A549 (cell line): ENCODE measurements around the gene PDGFD.

Experiments used
- CBX8 ChIP-seq: fragments of 200-600 bp; sonication (generic); IDR thresholded peaks from 2 replicates; pipeline ENCODE4 v1.6.1; 2016
- CTCF ChIP-seq: fragments of >200 bp; sonication (Bioruptor Twin); formaldehyde crosslinking; IDR thresholded peaks from 3 replicates; pipeline ENCODE4 v1.5.1; 2016
- EP300 ChIP-seq, 2 experiments: fragments of >200 bp; sonication (Bioruptor Twin); formaldehyde crosslinking; IDR thresholded peaks; 2 replicates in 1 of 2; 3 replicates in 1 of 2; pipeline ENCODE4 v1.6.1; 2016 to 2017
- ESRRA ChIP-seq: fragments of 150-350 bp; IDR thresholded peaks from 2 replicates; pipeline ENCODE4 v1.6.1; 2014; ENCODE audit warnings: mild to moderate bottlenecking, low read length, borderline replicate concordance
- HDAC2 ChIP-seq: fragments of 200-600 bp; sonication (generic); IDR thresholded peaks from 2 replicates; pipeline ENCODE4 v1.6.1; 2016
- MAFK ChIP-seq: fragments of 450-650 bp; IDR thresholded peaks from 2 replicates; pipeline ENCODE4 v1.6.1; 2014; ENCODE audit not compliant: partially characterized antibody
- MAZ ChIP-seq: fragments of 150-350 bp; IDR thresholded peaks from 2 replicates; pipeline ENCODE4 v1.6.1; 2014; ENCODE audit warnings: antibody characterized with exemption, low read depth, low read length, borderline replicate concordance
- PHF8 ChIP-seq: fragments of 200-600 bp; sonication (generic); IDR thresholded peaks from 2 replicates; pipeline ENCODE4 v1.6.1; 2016; ENCODE audit warnings: low read depth, mild to moderate bottlenecking, antibody characterized with exemption, moderate library complexity, borderline replicate concordance
- POLR2A ChIP-seq: IDR thresholded peaks from 2 replicates; pipeline ENCODE4 v1.6.1; 2012; ENCODE audit warnings: mild to moderate bottlenecking, low read length
- RFX5 ChIP-seq: fragments of 450-650 bp; IDR thresholded peaks from 2 replicates; pipeline ENCODE4 v1.7.1; 2014; ENCODE audit warnings: antibody characterized with exemption, mild to moderate bottlenecking, moderate library complexity
- RNF2 ChIP-seq: fragments of 200-600 bp; sonication (generic); IDR thresholded peaks from 2 replicates; pipeline ENCODE4 v1.6.1; 2016; ENCODE audit warnings: low read depth, mild to moderate bottlenecking, antibody characterized with exemption, moderate library complexity, borderline replicate concordance
- SMC3 ChIP-seq: fragments of >200 bp; sonication (Bioruptor Twin); formaldehyde crosslinking; IDR thresholded peaks from 3 replicates; pipeline ENCODE4 v1.6.1; 2018; ENCODE audit warnings: inconsistent platforms

- no peak for TF ChIP-seq CTCF
- TF ChIP-seq POLR2A: no peak
- no peak for TF ChIP-seq ESRRA
- TF ChIP-seq CBX8: no peak
- no peak for TF ChIP-seq EP300 (IDR thresholded peaks at IDR 0.05)
- TF ChIP-seq MAFK: no peak
- no peak for TF ChIP-seq RFX5
- TF ChIP-seq SMC3: no peak
- no peak for TF ChIP-seq RNF2
- TF ChIP-seq PHF8: no peak
- TF ChIP-seq MAZ: no peak
- TF ChIP-seq HDAC2: no peak
These were observed 291.9 kb downstream of the PDGFD start for GRCh38 chr11:103871923-103872551.
